Epidermal melanocyte (primary cell): ENCODE results near the gene LY6G6F.

ENCODE experiments used
- DNase-seq: peaks from one replicate; pipeline ENCODE4 v3.0.0; 2011; ENCODE audit warnings: low spot score; ENCODE audit not compliant: insufficient read length

The LY6G6F gene, protein sequence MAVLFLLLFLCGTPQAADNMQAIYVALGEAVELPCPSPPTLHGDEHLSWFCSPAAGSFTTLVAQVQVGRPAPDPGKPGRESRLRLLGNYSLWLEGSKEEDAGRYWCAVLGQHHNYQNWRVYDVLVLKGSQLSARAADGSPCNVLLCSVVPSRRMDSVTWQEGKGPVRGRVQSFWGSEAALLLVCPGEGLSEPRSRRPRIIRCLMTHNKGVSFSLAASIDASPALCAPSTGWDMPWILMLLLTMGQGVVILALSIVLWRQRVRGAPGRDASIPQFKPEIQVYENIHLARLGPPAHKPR

DNA sequence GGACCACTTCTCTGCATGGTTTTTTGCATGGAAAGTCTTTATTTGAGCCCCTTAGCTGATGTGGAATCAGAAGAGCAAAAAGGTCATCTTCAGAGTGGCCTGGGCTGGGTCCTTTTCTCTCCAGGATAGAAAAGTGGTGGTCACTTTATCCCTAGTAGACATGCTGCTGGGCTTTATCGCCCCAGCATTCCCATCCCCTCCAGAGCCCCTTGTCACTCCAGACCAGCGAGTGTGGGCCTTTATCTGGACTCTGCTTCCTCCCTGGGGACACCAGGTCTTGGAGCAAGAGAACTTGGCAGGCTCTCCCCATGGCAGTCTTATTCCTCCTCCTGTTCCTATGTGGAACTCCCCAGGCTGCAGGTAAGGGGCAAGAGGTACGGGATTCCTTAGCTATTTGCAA is at the start of gene LY6G6F:
LY6G6F (plus strand) TSS at position 268 of the 400 bp plus-strand sequence; CDS start at position 309, 41 bp downstream.
- no peak for DNase-seq

DNA sequence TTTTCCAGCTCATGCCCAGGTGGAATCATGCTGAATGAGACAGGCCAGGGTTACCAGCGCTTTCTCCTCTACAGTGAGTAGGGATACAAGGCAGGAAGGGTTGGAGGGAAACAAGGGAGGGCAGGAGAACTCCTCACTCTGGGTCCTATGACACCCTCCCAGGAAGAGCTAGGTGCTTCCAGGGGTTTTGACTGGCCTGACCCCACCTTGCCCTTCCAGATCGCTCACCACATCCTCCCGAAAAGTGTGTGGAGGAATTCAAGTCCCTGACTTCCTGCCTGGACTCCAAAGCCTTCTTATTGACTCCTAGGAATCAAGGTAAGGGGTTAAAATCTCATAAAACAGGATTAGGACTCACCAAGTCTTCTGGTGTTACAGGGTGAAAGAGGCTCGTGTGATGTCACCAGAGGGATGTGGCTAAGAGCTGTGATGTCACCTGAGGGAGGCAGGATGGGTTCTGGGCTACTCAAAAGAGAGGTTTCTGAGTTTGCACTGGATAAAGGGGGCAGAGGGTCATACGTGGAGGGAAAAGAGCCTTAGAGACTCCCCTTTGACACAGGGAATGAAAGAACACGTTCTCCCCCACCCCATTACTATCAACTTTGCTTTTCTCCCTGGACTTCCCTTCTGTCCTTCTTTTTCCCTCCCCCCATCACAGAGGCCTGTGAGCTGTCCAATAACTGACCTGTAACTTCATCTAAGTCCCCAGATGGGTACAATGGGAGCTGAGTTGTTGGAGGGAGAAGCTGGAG is 49.1 kb upstream of the LY6G6F start:
- no peak for DNase-seq

DNA sequence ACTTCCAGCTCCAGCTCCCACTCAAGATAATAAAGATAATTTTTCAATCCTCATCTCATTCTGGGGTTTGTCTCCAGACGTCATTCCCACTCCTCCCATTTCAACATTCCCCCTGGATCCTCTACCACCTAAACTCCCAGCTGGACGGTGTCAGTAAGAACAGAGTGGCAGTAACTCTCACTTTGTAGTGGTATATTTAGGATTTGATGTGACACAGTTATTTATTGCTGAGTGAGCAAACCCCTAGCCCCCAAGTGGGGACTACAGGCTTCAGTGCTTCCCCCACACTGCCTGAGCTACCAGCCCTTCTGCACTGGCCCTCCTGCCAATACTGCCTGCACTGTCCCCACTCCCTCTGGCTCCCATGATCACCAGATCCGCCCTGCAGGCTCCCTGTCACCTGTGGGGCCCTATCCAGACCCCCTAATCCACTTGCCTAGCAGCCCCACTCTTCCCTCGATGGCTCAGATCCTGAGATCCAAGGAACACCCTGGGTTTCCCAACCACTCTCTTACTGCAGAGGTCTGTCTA is 48.4 kb upstream of the LY6G6F start:
- no peak for DNase-seq

DNA sequence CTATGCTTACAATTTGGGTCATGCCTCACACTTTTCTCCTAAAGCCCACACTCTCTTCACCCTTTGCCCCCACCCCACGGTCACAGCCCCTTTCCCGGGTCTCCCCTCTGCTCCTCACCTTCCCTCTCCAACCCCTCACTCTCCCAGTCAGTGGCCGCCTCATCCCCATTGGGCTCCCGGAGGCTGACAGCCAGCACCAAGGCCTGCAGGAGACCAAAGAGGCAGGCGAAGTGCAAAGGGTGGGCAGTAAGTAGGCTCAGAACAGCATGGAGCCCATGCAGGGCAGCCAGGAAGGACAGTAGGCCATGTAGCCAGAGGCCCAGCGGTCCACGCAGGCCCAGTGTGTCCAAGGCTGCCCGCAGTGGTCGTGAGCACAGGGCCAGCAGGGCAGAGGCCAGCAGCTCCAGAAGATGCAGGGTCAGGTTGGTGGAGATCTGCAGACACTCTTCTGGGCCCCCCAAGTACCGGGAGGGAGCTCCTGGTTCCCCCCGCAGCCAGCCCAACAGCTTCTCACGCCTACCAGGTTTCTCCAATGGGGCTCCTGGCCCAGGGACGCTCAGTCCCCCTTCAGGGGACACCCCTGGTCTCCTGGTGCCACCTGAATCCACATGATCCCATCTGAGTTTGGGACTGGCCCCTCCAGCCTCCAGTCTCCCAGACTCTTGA is 47.5 kb upstream of the LY6G6F start:
- no peak for DNase-seq

DNA sequence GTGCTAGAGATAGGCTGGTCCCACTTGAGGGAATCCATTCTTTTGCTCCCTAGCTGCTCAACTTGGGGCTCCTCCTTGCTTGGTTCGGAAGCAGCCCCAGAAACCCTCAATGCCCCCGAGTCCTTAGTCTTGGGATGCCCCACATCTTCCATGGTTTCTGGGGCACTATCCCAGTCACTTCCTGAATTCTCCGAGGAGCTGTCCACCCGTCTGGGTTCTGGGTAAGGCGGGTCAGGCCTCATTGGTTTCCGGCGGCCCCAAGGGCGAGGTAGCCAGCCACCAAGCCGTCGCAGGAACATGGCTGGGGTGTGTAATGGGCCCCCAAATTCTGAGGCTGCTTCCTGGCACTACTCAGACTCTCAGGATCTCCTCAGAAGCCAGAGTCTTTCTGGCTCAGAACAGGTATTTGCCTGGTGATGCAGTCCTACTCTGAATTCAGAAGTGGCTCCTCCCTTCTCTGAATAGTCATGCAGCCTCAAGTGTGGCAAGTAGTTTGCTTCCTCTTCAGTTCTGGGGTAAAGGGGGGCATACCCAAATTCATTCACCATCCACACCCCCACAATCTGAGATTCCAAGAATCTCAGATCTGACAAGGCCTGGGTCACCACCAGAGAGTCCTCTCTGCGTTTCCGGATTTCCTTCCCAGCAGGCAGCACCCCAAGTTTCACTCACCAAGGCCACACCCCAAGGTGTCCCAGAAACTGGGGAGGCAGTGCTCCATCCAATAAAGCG is 46.9 kb upstream of the LY6G6F start:
- no peak for DNase-seq

DNA sequence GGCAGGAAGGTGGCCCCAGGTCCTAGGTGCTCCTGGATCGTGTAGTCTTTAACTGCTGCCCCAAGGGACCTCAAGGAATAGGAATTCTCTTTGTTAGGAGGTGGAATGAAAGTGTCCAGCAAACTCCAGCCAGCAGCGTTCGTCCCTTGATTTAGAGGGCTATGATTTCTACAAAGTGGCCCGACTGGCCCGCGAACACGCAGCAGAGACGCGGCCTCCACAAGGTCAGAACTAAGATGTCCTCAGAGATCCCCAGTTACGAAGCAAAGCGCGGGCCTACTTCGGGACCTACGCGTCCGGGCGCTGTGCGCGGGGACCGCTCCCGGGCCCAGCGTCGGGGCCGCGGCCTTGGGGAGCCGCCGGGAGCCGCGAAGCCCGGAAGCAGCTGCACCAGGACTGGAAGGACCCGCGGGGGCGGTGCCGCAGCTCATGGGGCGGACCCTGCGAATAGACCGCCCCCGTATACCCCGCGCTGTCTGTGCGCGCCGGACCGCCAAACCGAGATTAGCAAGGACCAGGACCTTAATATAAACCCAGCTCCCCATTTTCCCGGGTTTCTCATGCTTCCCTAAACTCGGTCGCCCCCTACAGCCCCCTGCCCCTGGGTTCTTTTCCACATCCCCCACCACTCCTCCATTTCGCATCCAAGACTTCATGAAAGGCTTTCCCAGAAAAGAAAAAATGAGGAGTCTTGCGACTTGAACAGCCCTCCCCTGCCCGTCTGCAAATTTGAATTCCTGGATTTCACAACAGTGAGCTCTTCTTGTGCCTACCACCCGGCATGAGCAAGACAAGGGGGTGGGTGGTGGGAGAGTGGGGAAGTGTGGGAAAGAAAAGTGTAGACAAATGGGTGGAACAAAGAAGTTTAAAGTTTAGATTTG is 46.0 kb upstream of the LY6G6F start, which contains the start of gene C6orf47:
C6orf47 (minus strand) TSS at position 398 of the 881 bp plus-strand sequence. CDS start 831 bp downstream, outside the sequence.
- DNase-seq = peak; percentile 88

DNA sequence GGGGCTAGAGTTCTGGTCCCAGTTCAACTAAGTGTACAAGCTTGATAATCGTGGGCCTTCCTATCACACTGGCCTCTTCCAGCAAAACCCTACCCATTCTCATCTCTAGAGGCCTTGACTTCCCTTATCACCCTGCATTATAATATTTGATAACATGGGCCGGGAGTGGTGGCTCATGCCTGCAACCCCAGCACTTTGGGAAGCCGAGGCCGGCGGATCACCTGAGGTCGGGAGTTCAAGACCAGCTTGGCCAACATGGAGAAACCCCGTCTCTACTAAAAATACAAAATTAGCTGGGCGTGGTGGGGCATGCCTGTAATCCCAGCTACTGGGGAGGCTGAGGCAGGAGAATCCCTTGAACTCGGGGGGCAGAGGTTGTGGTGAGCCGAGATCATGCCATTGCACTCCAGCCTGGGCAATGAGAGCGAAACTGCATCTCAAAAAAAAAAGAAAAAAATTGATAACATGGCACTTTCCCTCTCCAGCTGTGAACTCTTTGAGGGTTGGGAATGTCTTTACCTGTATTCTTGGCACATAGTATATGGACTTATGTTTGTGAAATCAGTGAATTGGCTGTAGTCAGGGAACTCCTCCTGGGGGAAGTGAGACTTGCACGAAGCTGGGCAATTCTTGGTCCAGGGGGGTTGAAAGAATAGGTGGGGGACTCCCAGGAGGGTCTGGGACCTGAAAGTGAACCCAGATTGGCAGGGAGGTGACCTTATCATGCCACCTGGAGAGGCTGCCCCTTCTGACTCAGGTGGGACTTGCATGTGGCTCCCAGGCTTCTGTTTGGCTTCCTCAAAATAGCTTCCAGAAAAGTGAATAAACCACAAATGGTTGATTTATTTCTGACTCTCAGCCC is 45.2 kb upstream of the LY6G6F start:
- DNase-seq = no peak

DNA sequence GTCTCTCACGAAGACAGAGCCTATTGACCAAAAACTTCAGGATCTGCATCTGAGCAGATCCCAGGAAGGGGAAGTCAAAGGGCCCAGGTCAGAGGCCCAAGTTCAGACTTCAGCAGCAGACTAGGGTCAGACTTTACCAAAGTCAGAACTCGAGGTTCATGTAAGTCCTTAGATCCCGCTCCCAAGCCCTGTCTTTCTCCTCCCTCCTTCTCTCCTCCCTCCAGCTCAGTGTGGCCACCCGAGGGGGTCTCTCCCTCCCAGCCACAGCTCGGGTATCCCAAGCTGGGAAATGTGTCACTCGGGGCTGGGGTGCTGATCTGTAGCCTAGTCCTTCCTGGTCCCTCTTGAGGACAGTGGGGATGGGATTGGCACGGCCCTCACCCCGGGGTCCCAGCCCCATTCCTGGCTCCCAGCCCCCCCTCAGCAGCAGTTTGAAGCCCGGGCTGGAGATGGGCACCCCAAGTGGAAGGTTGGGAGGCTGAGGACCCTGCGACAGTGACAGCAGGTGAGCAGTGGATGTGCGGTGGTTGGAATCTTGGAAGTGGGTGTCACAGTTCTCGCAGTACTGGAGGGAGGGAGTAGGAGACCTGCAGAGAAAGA is 44.4 kb upstream of the LY6G6F start:
- DNase-seq = no peak

DNA sequence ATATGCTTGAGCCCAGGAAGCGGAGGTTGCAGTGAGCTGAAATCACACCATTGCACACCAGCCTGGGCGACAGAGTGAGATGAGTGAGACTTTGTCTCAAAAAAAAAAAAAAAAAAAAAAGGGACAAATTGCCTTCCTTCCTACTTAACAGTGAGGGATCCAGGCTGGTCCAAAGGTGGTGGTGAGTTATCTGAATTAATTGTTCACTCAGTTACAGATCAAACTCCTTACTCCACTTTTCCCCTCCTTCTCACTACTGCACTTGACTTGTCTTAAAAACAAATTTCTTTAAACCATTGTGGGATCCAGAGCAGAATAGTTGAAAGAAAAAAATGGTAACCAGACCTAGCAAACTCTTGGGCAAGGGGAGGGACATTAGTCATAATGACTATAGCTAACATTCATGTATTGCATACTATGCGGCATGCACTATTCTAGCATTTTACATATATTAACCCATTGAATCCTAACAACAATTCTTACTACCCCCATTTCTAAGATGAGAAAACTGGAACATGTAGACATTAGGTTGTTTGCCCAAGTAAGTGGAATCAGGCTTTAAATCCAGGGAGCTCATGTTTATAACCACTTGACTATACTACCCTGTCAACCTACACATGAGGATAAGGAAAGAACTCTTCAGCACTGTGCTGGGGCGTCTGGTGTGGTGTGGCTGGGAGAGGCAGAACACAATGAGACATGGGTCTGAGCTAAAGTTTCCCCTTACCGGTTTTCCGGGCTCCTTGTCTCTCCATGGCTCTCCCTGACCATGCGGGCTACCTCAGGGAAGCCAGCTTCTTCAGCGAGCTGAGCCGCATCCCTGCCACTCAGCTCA is 43.3 kb upstream of the LY6G6F start:
- DNase-seq = no peak

DNA sequence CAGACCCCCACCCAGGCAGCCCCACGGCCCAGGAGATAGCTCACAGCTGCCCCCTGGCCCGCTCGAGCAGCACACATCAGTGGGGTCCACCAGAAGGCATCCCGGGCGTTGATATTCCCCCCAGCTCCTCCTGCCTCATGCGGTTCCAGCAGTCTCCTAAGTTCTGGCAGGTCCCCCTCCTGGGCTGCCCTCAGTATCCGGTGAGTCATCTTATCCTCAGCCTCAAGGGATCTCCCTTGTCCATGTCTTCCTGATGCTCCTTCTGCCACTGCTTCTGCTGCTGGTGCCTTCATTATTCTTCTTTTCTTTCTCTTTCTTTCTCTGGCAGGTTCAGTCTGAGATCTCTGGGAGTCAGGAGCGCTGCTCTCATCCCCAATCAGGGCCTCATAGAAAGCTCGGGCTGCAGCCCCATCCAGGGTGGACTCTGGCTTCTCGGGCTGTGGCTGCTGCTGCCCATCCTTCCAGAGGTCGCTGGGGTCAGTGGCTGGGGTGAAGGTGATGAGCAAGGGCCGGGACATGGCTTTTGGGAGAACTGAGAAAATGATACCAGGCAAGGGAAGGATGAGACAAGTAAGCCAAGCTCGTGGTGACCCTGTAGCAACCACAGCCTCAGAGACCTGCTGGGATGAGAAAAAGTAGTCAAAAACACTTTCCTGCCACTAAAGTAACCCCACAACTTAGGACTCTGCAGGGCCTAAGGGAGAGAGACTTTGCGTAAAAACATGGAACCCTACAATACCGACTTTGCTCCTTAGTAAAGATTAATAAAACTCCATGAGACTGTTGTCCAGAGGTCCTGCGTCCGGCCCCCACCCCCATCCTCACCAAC is 42.5 kb upstream of the LY6G6F start:
- DNase-seq = no peak

DNA sequence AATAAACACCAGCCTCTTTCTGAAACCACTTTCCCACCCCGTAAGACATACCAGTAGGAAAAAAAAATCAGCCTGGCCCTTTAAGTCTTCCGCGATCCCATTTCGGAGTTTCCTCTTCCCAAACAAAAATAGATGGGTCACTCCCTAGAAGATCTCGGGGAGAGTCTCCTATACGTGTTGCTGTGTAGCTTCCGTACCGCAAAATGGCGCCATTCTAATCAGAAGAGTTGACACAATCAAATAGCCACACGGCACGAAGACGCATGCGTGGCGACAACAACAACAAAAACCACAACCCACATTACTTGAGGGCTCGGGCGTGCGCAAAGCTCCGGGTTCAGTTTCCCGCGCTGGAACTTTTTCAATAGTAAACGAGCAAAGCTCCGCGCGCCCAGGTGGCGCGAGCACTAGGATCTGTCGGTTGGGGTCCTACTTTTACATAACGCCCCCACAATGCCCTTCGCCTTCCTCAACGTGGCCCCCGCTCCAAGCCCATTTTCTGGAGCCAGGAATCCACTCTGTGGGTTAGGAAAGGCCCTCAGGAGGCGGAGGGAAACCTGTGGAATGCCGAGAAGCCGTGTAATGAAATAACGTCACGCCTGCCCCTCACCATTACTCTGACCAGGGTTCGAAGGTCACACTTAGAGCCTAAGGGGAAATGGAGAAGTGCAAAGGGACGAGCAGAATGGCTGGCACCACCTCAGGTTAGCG is 41.7 kb upstream of the LY6G6F start, which contains the start of gene GPANK1:
GPANK1 (minus strand) TSS at position 208 of the 711 bp plus-strand sequence. CDS start 519 bp downstream, outside the sequence.
- DNase-seq = peak; percentile 90

DNA sequence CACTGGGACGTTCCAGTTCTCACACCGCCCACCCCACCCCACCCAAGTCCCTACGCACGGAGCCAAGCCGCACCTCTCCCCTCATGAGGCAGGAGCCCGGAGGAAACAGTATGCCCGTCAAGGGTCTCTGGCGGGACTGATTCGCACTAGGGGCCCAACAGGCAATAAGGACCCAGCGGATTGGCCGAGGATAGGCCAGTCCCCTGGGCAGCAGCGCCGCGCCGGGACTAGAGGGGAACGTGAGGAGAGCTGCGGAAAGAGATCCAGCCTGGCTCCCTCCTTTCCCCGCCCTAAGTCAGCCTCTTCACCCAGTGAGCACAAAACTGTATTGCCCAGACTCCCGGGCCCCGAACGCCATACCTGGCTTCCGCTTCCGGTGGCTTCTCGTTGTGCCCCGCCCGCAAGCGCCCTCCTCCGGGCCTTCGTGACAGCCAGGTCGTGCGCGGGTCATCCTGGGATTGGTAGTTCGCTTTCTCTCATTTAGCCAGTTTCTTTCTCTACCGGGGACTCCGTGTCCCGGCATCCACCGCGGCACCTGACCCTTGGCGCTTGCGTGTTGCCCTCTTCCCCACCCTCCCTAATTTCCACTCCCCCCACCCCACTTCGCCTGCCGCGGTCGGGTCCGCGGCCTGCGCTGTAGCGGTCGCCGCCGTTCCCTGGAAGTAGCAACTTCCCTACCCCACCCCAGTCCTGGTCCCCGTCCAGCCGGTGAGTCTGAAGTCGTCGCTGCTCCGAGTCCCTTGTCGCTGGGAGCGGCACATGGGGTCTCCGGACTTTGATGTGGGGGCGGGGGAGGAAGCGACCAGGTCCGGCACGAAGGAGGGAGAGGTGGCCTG is 40.9 kb upstream of the LY6G6F start, which contains the start of gene CSNK2B:
CSNK2B (plus strand) TSS at position 580 of the 836 bp plus-strand sequence. CDS start 752 bp downstream, outside the sequence.
- DNase-seq = peak; percentile 96

DNA sequence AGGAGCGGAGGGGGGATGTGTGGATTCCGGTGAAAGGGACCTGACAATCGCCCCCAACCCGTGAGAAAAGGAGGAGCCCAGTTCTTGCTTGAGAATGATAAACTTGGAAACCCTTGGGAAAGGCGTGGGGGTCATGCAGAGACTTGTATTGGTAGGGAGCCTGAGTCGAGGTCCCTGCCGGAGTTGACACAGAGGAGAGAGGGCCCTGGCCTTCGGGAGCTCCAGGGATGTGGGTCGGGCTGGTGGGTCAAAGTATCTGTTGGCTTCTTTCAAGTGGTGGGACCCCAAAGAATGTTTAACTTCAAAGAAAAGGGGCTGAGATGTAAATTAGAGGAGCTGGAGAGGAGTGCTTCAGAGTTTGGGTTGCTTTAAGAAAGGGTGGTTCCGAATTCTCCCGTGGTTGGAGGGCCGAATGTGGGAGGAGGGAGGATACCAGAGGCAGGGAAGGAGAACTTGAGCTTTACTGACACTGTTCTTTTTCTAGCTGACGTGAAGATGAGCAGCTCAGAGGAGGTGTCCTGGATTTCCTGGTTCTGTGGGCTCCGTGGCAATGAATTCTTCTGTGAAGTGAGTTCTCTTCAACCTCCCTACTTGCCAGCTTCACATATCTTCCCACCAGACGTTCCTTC is 40.2 kb upstream of the LY6G6F start:
- DNase-seq = no peak

DNA sequence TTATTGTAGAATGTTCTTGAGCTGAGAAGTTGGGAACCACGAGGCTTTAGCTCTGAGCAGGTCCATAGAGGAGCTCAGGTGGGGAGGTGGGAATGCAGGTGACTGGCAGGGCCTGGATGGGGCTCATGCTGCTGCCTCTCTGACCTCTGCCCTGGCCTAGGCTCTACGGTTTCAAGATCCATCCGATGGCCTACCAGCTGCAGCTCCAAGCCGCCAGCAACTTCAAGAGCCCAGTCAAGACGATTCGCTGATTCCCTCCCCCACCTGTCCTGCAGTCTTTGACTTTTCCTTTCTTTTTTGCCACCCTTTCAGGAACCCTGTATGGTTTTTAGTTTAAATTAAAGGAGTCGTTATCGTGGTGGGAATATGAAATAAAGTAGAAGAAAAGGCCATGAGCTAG is 37.0 kb upstream of the LY6G6F start, which contains the start of gene LY6G5B:
LY6G5B (plus strand) TSS at position 301 of the 400 bp plus-strand sequence. CDS start 975 bp downstream, outside the sequence.
- DNase-seq = no peak
